Measurements from ENCODE around the gene DYNLT2. TPM values are rescaled to one million over a fixed set of nuclear protein-coding genes. Genes with fewer than 3 reads are reported as not detected.

DYNLT2 gene
- total and polyA plus RNA-seq, 2 of the 13 experiments (the other 11 are each of a cell fraction or from before 2014, with no cell fraction given), result 2.1 to 4.3 TPM

GRCh38 chr6:169723200-169723909 is 28.0 kb downstream of the DYNLT2 start (continued):
- TF ChIP-seq MLX (CRISPR knock-in tag; IDR thresholded peaks at IDR 0.05), result no peak
- no peak for TF ChIP-seq GATA4 (IDR thresholded peaks at IDR 0.05; ENCODE audit: borderline replicate concordance, low read depth)
- TF ChIP-seq SP1 (IDR thresholded peaks at IDR 0.05), result no peak
- TF ChIP-seq SP1 (CRISPR knock-in tag; IDR thresholded peaks at IDR 0.05), result no peak
- TF ChIP-seq NFYC (CRISPR knock-in tag; IDR thresholded peaks at IDR 0.05), result no peak
- no peak for TF ChIP-seq RXRA (CRISPR knock-in tag; IDR thresholded peaks at IDR 0.05)
- no peak for TF ChIP-seq ZSCAN20 (CRISPR knock-in tag; IDR thresholded peaks at IDR 0.05; ENCODE audit: borderline replicate concordance)
- peak; percentile 39 for TF ChIP-seq MAX (IDR thresholded peaks at IDR 0.05)
- TF ChIP-seq ZNF660 (CRISPR knock-in tag; IDR thresholded peaks at IDR 0.05; ENCODE audit: borderline replicate concordance, low read depth), result no peak
- no peak for TF ChIP-seq CC2D1A (CRISPR knock-in tag; IDR thresholded peaks at IDR 0.05)
- peak; percentile 15; the same call in 1 of the 2 replicates for TF ChIP-seq ZBTB38 (CRISPR knock-in tag; IDR thresholded peaks at IDR 0.05)
- TF ChIP-seq ZHX1 (CRISPR knock-in tag; IDR thresholded peaks at IDR 0.05; ENCODE audit: low read depth), result peak; percentile 54; the same call in 1 of the 2 replicates
- TF ChIP-seq TRIM22 (IDR thresholded peaks at IDR 0.05), result no peak
- TF ChIP-seq NFRKB (IDR thresholded peaks at IDR 0.05), result no peak
- no peak for TF ChIP-seq CHD2 (IDR thresholded peaks at IDR 0.05; ENCODE audit: low read depth, low read length)
- TF ChIP-seq RFX1 (IDR thresholded peaks at IDR 0.05), result no peak
- TF ChIP-seq BRCA1 (CRISPR knock-in tag; IDR thresholded peaks at IDR 0.05), result no peak
- peak; percentile 53 for TF ChIP-seq ASH2L (IDR thresholded peaks at IDR 0.05; ENCODE audit: insufficient read length, low read depth, low read length)
- no peak for TF ChIP-seq GMEB2 (CRISPR knock-in tag; IDR thresholded peaks at IDR 0.05; ENCODE audit: low read depth)
- no peak for TF ChIP-seq USF2 (IDR thresholded peaks at IDR 0.05; ENCODE audit: low read depth, low read length)
- no peak for TF ChIP-seq USF2 (CRISPR knock-in tag; IDR thresholded peaks at IDR 0.05; ENCODE audit: borderline replicate concordance)
- TF ChIP-seq XRCC5 (optimal IDR thresholded peaks at IDR 0.05; ENCODE audit: low read length), result peak; percentile 13
- TF ChIP-seq ZNF501 (CRISPR knock-in tag; IDR thresholded peaks at IDR 0.05), result 0 out of 2 replicates have a peak, but pooled peaks have one; percentile 40
- TF ChIP-seq JDP2 (CRISPR knock-in tag; IDR thresholded peaks at IDR 0.05; ENCODE audit: borderline replicate concordance), result no peak

All from HepG2 (cell line).